GM21529 (cell line): ENCODE data around the gene TFPI.

Experiments
- ATAC-seq: cut with Tn5 transposase; IDR thresholded peaks from one replicate; pipeline ENCODE4 v1.9.1; 2021; ENCODE audit not compliant: unreplicated experiment

TFPI gene

GRCh38 chr2:187422282-187422681 is 132.0 kb downstream of the TFPI start:
- ATAC-seq: no peak

- ATAC-seq: no peak
Observed at GRCh38 chr2:187421519-187421918, 132.7 kb downstream of the TFPI start.

DNA sequence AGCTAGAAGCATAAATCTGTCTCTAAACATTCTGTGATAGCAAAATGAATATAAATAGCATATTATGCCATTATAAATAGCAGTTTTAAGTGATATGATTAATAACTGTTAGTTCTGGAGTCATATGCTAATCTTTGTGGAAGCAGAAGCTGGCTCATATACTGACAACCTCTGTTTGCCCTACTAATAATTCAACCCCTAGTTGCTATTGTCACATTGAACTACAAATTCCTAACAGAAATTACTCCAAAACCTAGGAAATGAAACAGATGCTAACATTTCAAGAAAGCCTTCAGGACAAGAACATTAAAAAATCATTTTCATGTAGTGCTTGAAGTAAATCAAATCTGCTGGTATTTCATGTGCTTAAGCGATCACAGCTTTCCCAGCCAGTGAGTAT is 134.4 kb downstream of the TFPI start:
- no peak for ATAC-seq

DNA sequence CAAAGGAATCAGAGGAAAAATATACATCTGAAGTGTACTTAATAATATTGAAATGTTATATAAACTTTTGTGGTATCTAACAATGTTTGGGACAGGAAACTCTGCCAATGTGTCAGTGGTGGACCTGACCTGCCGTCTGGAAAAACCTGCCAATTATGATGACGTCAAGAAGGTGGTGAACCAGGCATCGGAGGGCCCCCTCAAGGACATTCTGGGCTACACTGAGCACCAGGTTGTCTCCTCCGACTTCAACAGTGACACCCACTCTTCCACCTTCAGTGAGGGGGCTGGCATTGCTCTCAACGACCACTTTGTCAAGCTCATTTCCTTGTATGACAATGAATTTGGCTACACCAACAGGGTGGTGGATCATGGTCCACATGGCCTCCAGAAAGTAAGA is 138.8 kb downstream of the TFPI start:
- no peak for ATAC-seq
